Skeletal muscle satellite cell (primary cell): ENCODE data around the gene NGLY1.

Experiments used
- H3K27me3 ChIP-seq: 2 replicates; pipeline ENCODE4 v1.7.0; 2013; ENCODE audit warnings: low read length; ENCODE audit not compliant: control insufficient read depth, insufficient read depth
- H3K36me3 ChIP-seq: 2 replicates; pipeline ENCODE4 v1.7.0; 2013; ENCODE audit warnings: mild to moderate bottlenecking, control low read depth, low read length; ENCODE audit not compliant: insufficient read depth
- H3K4me1 ChIP-seq: 2 replicates; pipeline ENCODE4 v1.7.0; 2013; ENCODE audit warnings: low read length; ENCODE audit not compliant: control insufficient read depth, insufficient read depth
- H3K4me2 ChIP-seq: 2 replicates; pipeline ENCODE4 v1.7.0; 2013; ENCODE audit warnings: mild to moderate bottlenecking, low read length
- H3K4me3 ChIP-seq: 2 replicates; pipeline ENCODE4 v1.7.0; 2013; ENCODE audit warnings: low read length
- H3K9ac ChIP-seq: 2 replicates; pipeline ENCODE4 v1.7.0; 2013; ENCODE audit warnings: mild to moderate bottlenecking, low read depth, low read length, moderate library complexity
- H3K9me3 ChIP-seq: replicated peaks from 2 replicates; pipeline ENCODE4 v1.7.0; 2013; ENCODE audit warnings: mild to moderate bottlenecking, control low read depth, low read length

The NGLY1 gene

DNA sequence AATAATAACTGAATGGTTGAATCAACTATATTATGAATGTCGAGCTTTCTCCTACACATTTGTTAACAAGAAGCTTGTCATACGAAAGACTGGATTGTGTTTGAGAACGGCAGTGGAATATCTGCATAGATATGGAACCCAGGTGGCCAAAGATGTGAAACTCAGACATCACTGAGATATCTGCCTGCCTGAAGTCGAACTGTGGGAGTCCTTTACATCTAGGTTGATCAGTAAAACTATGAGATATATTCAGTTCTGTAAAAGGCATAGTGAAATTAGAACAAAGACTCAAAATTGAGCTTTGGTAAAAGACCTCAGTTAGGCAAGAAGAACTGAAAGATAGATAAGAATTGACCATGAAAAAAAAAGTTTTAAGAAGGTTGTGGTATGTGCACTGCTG lies 77.0 kb downstream of the NGLY1 start:
- Histone ChIP-seq H3K36me3 (no peaks in the 10 kb centered on the region), H3K9ac (no peak overlapping the region), H3K27me3 (peaks cover 6% of the 10 kb centered on the region), H3K4me2 (no peak overlapping the region), H3K4me1 (no peaks in the 10 kb centered on the region), H3K4me3 (no peak overlapping the region), H3K9me3 (no peaks in the 10 kb centered on the region)

- Histone ChIP-seq H3K9me3 (no peaks in the 10 kb centered on the region), H3K4me1 (no peaks in the 10 kb centered on the region), H3K9ac (no peak overlapping the region), H3K27me3 (no peaks in the 10 kb centered on the region), H3K4me2 (no peak overlapping the region), H3K4me3 (no peak overlapping the region), H3K36me3 (no peaks in the 10 kb centered on the region)
These were observed 85.7 kb downstream of the NGLY1 start for GRCh38 chr3:25697553-25697952.

DNA sequence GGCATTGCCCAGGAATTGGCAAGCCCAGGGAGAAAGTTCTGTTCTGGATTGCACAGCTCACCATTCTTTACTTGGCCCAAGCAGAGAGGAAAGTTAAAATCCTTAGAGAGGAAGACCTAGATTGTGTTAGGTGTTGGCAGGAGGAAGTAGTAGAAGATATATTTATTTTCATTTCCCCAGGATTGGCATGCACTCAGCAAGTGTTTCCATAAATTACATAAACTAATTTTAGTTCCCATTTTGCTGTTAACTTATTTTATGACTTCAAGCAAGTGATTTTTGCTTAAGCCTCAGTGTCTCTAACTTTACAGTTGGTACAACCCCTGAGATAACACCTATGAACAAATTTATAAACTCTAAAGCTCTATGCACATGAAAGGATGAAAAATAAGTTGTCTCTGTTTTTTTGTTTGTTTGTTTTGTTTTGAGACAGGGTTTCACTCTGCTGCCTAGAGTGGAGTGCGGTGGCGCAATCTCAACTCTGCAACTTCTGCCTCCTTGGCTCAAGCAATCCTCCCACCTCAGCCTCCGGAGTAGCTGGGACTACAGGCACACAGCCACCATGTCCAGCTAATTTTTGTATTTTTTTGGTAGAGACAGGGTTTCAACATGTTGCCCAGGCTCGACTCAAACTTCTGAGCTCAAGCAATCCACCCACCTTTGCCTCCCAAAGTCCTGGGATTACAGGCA lies 87.4 kb downstream of the NGLY1 start:
- H3K9ac ChIP-seq: no peak overlapping the region
- H3K9me3 ChIP-seq: no peaks in the 10 kb centered on the region
- H3K4me3 ChIP-seq: no peak overlapping the region
- peaks cover 6% of the 10 kb centered on the region for H3K27me3 ChIP-seq
- H3K4me2 ChIP-seq: no peak overlapping the region
- no peaks in the 10 kb centered on the region for H3K36me3 ChIP-seq
- no peaks in the 10 kb centered on the region for H3K4me1 ChIP-seq

DNA sequence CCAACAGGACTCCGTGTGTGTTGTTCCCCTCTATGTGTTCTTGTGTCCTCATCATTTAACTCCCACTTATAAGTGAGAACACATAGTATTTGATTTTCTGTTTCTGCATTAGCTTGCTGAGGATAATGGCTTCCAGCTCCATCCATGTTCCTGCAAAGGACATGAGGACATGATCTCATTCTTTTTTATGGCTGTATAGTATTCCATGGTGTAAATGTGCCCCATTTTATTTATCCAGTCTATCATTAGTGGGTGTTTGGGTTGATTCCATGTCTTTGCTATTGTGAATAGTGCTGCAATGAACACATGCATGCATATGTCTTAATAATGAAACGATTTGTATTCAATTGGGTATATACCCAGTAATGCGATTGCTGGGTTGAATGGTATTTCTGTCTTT lies 90.0 kb downstream of the NGLY1 start:
- no peaks in the 10 kb centered on the region for H3K4me1 ChIP-seq
- H3K9me3 ChIP-seq: no peaks in the 10 kb centered on the region
- peaks cover 8% of the 10 kb centered on the region for H3K27me3 ChIP-seq
- H3K9ac ChIP-seq: no peak overlapping the region
- no peaks in the 10 kb centered on the region for H3K36me3 ChIP-seq
- no peak overlapping the region for H3K4me3 ChIP-seq
- H3K4me2 ChIP-seq: no peak overlapping the region

- no peak overlapping the region for H3K4me2 ChIP-seq
- no peaks in the 10 kb centered on the region for H3K36me3 ChIP-seq
- H3K4me3 ChIP-seq: no peak overlapping the region
- H3K4me1 ChIP-seq: no peaks in the 10 kb centered on the region
- H3K27me3 ChIP-seq: peaks cover 8% of the 10 kb centered on the region
- no peak overlapping the region for H3K9ac ChIP-seq
- H3K9me3 ChIP-seq: no peaks in the 10 kb centered on the region
These were observed 90.9 kb downstream of the NGLY1 start for GRCh38 chr3:25692341-25692740.

DNA sequence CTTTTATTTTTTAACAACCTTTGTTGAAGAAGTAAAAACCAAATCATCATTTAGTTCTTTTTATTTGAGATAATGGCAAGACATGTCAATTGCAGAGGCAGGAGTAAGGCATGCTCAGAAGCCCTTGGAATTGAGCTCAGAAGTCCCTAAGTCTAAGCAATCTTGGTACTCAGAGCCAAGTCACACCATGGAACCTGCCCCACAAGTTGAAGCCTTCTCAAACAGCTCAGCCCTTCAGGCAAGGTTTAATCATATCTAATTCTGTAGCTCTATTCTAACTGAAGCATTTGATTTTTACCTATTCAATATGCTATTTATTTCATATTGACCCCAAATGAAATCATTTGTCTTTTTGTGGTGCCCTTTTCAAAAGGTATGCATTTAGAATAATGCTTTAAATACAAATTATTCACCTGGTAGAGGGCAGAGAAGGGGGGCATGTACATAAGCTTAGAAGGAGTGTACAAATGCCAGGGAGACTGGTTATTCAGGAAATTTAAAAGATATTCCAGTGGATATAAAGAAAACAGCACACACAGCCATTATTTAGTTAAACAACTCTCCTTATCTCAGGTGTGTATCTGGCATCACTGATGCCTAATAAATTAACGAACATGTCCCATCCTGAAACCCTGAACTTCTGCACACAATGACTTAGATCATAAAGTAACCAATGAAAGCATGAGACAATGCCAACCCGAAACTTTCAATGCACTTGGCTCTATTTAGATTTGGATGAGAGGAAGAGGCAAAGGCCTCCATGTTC lies 92.3 kb downstream of the NGLY1 start:
- Histone ChIP-seq H3K4me2 (no peak overlapping the region), H3K9ac (no peak overlapping the region), H3K4me1 (no peaks in the 10 kb centered on the region)

DNA sequence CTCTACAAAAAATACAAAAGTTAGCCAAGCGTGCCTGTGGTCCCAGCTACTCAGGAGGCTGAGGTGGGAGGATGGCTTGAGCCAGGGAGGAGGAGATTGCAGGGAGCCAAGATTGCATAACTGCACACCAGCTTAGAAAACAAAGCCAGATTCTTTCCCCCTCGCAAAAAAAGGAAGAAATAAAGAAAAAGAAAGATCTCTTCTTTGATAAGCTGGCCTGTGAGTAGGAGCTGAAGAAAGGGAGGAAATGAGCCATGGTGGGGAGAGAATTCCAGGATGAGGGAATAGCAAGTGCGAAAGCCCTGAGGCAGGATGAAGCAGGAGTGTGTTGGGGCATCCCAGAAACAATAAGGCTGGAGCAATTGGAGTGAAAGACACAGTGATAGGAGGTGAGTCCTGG lies 94.0 kb downstream of the NGLY1 start:
- Histone ChIP-seq H3K4me3 (no peak overlapping the region), H3K27me3 (peaks cover 8% of the 10 kb centered on the region), H3K9ac (no peak overlapping the region), H3K36me3 (no peaks in the 10 kb centered on the region), H3K4me1 (no peaks in the 10 kb centered on the region), H3K4me2 (no peak overlapping the region), H3K9me3 (no peaks in the 10 kb centered on the region)

More for the DNA sequence above, 92.3 kb downstream of the NGLY1 start:
- no peaks in the 10 kb centered on the region for H3K9me3 ChIP-seq
- H3K27me3 ChIP-seq: peaks cover 8% of the 10 kb centered on the region
- H3K36me3 ChIP-seq: no peaks in the 10 kb centered on the region
- no peak overlapping the region for H3K4me3 ChIP-seq

DNA sequence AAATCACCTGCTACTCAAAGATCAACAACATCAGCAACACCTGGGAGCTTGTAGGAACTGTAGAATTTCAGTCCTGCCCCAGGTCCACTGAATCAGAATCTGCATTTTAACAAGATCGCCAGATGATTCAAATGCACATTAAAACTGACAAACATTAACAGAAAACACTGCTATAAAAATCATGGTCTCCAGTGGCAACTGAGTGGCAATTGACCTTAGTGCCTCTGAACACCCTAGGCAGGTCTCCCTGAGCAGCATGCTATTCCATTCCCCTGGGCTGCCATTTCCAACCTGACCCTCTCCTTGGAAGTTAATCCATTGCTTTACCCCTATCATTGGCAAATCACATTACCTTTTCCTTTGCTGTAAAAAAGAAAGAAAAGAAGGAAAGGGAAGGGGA lies 95.5 kb downstream of the NGLY1 start:
- Histone ChIP-seq H3K9me3 (no peaks in the 10 kb centered on the region), H3K4me2 (no peak overlapping the region), H3K36me3 (no peaks in the 10 kb centered on the region), H3K9ac (no peak overlapping the region), H3K27me3 (peaks cover 8% of the 10 kb centered on the region), H3K4me1 (no peaks in the 10 kb centered on the region), H3K4me3 (no peak overlapping the region)

DNA sequence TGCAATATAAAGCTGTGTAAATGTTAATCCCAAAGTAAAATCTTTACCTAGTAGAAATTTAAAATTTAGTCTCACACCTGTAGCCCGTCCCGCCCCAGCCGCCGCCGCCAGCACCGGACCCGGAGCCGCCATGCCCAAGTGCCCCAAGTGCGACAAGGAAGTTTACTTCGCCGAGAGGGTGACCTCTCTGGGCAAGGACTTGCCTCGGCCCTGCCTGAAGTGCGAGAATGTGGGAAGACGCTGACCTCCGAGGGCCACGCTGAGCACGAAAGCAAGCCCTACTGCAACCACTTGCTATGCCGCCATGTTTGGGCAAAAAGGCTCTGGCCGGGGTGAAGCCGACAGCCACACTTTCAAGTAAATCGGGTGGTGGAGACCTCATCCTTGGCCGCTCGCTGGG lies 96.5 kb downstream of the NGLY1 start:
- H3K9me3 ChIP-seq: no peaks in the 10 kb centered on the region
- H3K4me1 ChIP-seq: no peaks in the 10 kb centered on the region
- no peak overlapping the region for H3K9ac ChIP-seq
- H3K27me3 ChIP-seq: peaks cover 5% of the 10 kb centered on the region
- H3K36me3 ChIP-seq: no peaks in the 10 kb centered on the region
- H3K4me3 ChIP-seq: no peak overlapping the region
- H3K4me2 ChIP-seq: no peak overlapping the region

- no peak overlapping the region for H3K4me3 ChIP-seq
- H3K4me1 ChIP-seq: no peaks in the 10 kb centered on the region
- no peaks in the 10 kb centered on the region for H3K9me3 ChIP-seq
- H3K36me3 ChIP-seq: no peaks in the 10 kb centered on the region
- peaks cover 2% of the 10 kb centered on the region for H3K27me3 ChIP-seq
- no peak overlapping the region for H3K9ac ChIP-seq
- no peak overlapping the region for H3K4me2 ChIP-seq
These were observed 99.4 kb downstream of the NGLY1 start for GRCh38 chr3:25683882-25684281.

- Histone ChIP-seq H3K36me3 (no peaks in the 10 kb centered on the region), H3K4me2 (no peak overlapping the region), H3K4me3 (no peak overlapping the region), H3K27me3 (no peaks in the 10 kb centered on the region), H3K9me3 (no peaks in the 10 kb centered on the region), H3K9ac (no peak overlapping the region), H3K4me1 (no peaks in the 10 kb centered on the region)
These were observed 99.8 kb downstream of the NGLY1 start for GRCh38 chr3:25683410-25683809.
